Stimulated activated CD8-positive, alpha-beta memory T cell treated with anti-CD3 and anti-CD28 coated beads, Interleukin-7, amount 100 ng/mL, for 4 hours (primary cell): ENCODE measurements around the gene C2CD2L.
"Not testable (repeated sequence)": the region's sequence is repeated elsewhere in the genome, so short reads cannot be mapped to it uniquely, and the experiment has no call there.

Source experiments
- DNase-seq, 2 donors: peaks; one replicate each; pipeline ENCODE4 v3.0.0-alpha.2; 2020; ENCODE audit warnings: low read depth in 2 of 2

C2CD2L gene

GRCh38 chr11:119093942-119094815 lies 13.0 kb upstream of the C2CD2L start:
- DNase-seq = peak in 1 of 2 donors; percentile 54

- DNase-seq = no peak
Measured at GRCh38 chr11:119094816-119095065, 12.4 kb upstream of the C2CD2L start.

DNA sequence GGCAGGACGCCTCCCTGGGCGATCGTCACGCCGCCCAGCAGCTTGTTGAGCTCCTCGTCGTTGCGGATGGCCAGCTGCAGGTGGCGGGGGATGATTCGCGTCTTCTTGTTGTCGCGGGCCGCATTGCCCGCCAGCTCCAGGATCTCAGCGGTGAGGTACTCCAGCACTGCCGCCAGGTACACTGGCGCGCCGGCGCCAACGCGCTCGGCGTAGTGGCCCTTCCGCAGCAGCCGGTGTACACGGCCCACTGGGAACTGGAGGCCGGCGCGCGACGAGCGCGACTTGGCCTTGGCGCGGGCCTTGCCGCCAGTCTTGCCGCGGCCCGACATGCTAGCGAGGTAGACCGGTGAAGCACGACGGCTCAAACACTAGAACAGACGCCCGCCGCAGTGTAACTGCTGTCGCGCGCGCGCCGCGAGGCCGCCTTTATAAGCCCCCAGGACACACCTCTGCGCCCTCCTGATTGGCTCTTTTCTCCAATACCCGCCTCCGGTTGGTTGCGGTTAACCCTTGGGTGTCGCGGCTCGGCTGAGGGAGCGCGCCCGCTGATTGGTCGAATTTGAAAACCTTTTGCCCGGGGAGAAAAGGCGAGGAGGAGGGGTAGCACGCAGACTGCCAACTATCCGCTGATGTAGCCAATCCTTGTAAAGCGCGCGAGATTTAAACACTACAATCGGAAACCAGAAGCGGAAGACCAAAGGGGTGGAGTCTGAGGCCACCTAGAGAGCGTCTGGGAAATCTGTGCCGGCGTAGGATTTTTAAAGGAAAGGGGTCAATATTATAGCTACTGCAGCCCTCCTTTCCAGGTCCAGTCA lies 11.9 kb upstream of the C2CD2L start:
- peak; percentile 98 to 99 for DNase-seq

GRCh38 chr11:119099711-119100110 lies 7.4 kb upstream of the C2CD2L start:
- no peak for DNase-seq

- no peak for DNase-seq
Measured at GRCh38 chr11:119100246-119100970, 6.7 kb upstream of the C2CD2L start.

DNA sequence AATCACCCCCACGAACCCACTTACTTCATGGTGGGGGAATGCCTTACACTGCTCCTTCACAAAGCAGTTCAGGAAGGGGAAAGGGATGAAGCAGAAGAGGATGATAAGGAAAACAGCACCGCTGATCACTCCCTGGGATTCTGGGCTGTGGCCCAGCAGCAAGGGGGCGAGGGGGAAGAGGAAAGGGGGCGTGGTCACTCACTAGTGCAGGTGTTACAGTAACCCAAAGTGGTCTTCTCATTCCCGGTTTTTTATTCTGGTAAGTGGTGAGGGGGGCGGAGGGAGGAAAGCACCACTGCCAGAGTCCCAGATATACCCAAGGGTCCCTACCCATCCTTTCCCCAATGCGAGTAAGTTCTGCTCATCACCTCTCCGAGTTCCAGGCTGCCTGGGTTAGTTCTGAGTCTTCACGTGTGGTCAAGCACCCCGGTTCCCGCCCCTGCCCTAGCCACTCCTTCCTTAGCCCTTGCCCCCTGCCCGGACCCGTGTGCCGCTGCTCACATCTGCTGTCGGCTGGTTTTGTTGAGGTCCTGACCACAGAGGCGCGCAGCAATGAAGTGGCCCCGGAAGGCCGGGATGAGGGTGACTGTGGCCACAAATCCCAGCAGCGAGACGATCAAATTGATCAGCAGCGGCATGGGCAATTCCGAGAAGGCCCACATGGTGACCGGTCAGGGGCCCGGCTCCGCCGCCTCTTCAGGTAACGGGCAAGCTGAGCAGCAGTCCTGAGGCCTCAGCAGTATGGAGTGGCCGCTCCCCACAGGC lies 6.0 kb upstream of the C2CD2L start:
- DNase-seq = no peak

DNA sequence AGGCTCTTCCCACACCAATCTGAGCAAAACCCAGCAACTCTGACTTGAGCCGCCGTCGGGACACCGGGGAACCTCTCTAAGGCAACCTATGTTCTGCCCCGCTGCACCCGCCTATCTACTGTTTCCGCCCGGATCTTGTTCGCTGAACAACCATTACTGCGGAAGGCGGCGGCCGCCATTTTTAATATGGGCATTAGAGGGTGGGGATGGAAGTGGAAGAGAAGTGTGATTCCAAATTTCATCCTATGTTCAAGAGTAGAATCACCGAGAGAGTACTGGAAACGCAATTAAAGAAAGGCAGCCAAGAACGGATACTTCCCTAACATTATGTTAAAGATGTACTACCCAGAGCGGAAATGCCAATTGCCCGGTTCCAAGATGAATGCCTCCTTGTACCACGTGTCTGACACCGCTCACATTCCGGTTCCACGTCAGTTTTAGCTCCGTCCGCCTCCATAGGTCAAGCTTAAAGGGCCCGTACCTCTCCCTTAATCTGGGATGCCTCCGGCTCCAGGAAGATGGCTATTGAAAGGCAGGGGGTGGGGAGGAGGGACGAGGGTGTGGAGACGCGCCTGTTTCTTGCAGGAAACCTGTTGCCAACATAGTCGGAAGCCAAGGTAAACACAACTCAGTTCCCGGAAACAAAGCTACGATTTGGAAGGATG lies 5.3 kb upstream of the C2CD2L start, which contains the start of gene DPAGT1:
TSS of gene DPAGT1 (minus strand) at position 95 of the 665 bp plus-strand sequence. CDS start 198 bp downstream, outside the sequence.
- DNase-seq = peak; percentile 76 to 82

DNA sequence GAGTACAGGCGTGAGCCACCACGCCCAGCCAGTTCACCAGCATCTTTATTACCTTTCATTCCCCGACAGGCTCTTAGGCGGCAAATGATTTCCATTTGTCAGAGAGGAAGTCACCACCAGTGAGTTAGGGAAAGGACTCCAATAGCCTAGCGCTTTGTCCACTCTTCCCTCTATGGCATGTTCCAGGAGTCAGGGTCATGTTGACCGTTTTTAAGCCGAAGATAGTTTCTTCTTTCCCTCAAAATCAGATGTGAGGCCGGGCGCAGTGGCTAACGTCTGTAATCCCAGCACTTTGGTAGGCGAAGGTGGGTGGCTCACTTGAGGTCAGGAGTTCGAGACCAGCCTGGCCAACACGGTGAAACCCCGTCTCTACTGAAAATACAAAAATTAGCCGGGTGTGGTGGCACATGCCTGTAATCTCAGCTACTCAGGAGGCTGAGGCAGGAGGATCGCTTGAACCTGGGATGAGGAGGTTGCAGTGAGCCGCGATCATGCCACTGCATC lies 3.9 kb upstream of the C2CD2L start:
- DNase-seq = not testable (repeated sequence)

GRCh38 chr11:119103793-119104192 lies 3.4 kb upstream of the C2CD2L start:
- no peak for DNase-seq

- DNase-seq = no peak
Measured at GRCh38 chr11:119107538-119108145, 498 bp downstream of the C2CD2L start.

DNA sequence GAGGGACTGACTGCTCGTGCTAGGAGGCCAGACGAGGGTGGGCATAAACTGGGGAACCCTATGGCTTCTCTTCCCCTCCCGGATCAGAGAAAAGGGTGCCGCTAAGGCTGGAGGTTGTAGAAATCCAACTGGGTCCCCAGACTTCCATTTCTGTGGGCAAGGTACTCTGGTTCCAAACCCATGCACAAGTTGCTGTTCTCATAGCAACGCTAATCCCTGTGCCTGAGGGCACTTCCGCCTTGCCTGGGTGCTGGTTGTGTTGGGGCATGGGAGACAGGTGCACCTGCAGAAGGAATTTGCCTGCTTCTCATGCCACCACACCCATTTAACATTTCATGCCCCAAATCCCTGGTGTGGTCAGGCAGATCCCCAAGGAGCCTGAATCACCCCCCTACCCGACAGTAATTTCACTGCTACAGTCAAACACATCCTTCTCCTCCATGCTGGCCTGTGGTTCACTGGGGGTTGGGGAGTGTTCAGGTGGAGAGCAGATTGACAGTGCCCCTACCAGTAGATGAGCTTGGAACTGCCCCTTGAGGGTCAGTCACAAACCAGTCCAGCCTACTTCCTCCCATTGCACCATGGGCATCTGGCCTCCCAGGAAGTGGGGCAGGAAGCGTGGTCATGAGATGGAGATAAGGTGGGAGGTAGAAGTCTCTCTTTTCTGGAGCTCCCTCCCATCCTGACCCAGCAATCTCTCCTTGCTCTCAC lies 1.2 kb downstream of the C2CD2L start:
- DNase-seq = no peak

GRCh38 chr11:119108857-119109221 lies 1.7 kb downstream of the C2CD2L start:
- DNase-seq = no peak

GRCh38 chr11:119109843-119110242 lies 2.7 kb downstream of the C2CD2L start:
- no peak for DNase-seq

DNA sequence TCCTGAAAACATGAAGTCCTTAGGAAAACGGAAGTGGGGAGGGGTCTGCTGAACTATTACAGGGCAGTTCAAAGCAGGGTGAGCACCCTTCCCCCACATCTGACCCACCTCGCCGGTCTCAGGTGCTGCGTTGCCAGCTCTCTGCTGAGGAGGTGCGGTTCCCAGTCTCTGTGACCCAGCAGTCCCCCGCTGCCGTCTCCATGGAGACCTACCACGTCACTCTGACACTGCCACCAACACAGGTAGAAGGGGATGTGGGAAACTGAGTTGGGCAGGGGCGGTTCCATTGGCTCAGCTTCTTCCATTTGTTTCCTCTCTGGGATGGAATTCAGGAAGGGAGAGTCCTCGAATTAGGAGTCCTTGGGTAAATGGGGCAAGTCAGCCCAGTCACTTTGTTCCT lies 3.3 kb downstream of the C2CD2L start:
- DNase-seq = no peak

- no peak for DNase-seq
Measured at GRCh38 chr11:119111361-119111925, 4.3 kb downstream of the C2CD2L start.

GRCh38 chr11:119112314-119113020 lies 5.3 kb downstream of the C2CD2L start:
- no peak for DNase-seq

DNA sequence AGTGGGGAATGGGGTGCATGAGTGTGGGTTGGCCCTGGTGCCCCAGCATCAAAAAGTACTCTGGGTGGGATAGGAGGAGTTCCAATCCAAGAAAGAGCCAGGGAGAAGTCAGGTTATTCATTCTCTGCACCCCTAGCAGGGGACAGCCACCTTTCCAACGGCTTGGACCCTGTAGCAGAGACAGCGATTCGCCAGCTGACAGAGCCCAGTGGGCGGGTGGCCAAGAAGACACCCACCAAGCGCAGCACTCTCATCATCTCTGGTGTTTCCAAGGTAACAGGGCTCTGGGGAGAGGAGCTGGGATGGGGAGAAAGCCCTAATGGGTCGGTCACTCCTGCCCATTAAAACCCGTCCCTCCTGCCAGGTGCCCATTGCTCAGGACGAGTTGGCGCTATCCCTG lies 6.6 kb downstream of the C2CD2L start:
- DNase-seq = no peak

DNA sequence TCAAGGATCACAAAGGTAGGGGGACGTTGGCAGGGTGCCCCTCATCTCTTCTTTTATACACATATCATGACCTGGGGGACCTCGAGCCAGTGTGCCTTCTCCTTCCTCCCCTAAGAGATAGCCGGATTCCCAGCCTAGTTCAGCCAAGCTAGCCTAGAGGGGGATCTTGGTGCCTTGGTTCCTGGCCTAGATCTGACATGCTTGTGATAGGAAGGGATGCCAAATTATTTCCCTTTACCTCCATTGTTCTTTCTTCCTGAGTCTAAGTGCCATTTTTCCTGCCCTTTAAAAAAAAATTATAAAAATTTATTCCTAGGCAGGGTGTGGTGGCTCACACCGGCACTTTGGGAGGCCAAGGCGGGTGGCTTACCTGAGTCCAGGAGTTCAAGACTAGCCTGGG lies 7.2 kb downstream of the C2CD2L start:
- DNase-seq = no peak
